OCI-LY7 (cell line): ENCODE data around the gene HDAC10. TPM values are rescaled to one million over a fixed set of nuclear protein-coding genes. Genes with fewer than 3 reads are reported as not detected.

Experiments used
- BruUV-seq: library from RNA; stranded (reverse); fragments of 400-500 nt; replicated peaks from 2 replicates; lab custom pipeline; 2021; lab: Mats Ljungman, UMichigan
- CTCF ChIA-PET: fragments of 300-600 bp; sonication (Branson Sonifier 250); formaldehyde crosslinking; loops from one replicate; lab custom pipeline; 2022; ENCODE audit warnings: antibody characterized with exemption; ENCODE audit not compliant: unreplicated experiment; lab: Charles Lee
- POLR2A ChIA-PET: fragments of 300-600 bp; sonication (Branson Sonifier 250); formaldehyde crosslinking; loops from one replicate; lab custom pipeline; 2022; ENCODE audit warnings: antibody characterized with exemption; lab: Charles Lee
- DNase-seq: peaks from one replicate; pipeline ENCODE4 v3.0.0-alpha.2; 2015; ENCODE audit warnings: low spot score
- H2AFZ ChIP-seq: fragments of 200-600 bp; sonication (generic), shearing (Covaris generic); 2 replicates; pipeline ENCODE4 v1.6.1; 2014; ENCODE audit warnings: mild to moderate bottlenecking, antibody characterized with exemption, low read length, moderate library complexity
- H3K27ac ChIP-seq: fragments of 200-600 bp; sonication (generic); 2 replicates; pipeline ENCODE4 v1.5.1; 2014; ENCODE audit warnings: mixed run types, low read depth, mild to moderate bottlenecking, moderate library complexity, low read length, inconsistent platforms; ENCODE audit not compliant: poor library complexity, severe bottlenecking
- H3K36me3 ChIP-seq: fragments of 200-600 bp; sonication (generic); 2 replicates; pipeline ENCODE4 v1.6.1; 2014; ENCODE audit warnings: mild to moderate bottlenecking, antibody characterized with exemption, low read length, moderate library complexity, mixed read lengths; ENCODE audit not compliant: insufficient read depth
- H3K4me1 ChIP-seq: fragments of 200-600 bp; sonication (generic); 2 replicates; pipeline ENCODE4 v1.5.1; 2014; ENCODE audit warnings: mild to moderate bottlenecking, low read length; ENCODE audit not compliant: insufficient read depth, poor library complexity, severe bottlenecking
- H3K4me2 ChIP-seq: fragments of 200-600 bp; sonication (generic); 2 replicates; pipeline ENCODE4 v1.6.1; 2014; ENCODE audit warnings: mild to moderate bottlenecking, low read length
- H3K4me3 ChIP-seq: fragments of 200-600 bp; sonication (generic); 2 replicates; pipeline ENCODE4 v1.5.1; 2014; ENCODE audit warnings: mild to moderate bottlenecking, low read depth, low read length; ENCODE audit not compliant: poor library complexity, severe bottlenecking
- H3K79me2 ChIP-seq: fragments of 200-600 bp; sonication (generic); 2 replicates; pipeline ENCODE4 v1.6.1; 2016; ENCODE audit warnings: low read depth, mild to moderate bottlenecking, low read length, moderate library complexity, mixed read lengths; ENCODE audit not compliant: insufficient read depth
- H3K9me2 ChIP-seq: fragments of 200-600 bp; sonication (generic); 2 replicates; pipeline ENCODE4 v1.6.1; 2016; ENCODE audit warnings: mild to moderate bottlenecking, low read length, mixed read lengths; ENCODE audit not compliant: insufficient read depth
- H3K9me3 ChIP-seq: fragments of 200-600 bp; sonication (generic); 2 replicates; pipeline ENCODE4 v1.6.1; 2014; ENCODE audit warnings: mild to moderate bottlenecking, mixed run types, low read length, mixed read lengths
- H4K20me1 ChIP-seq: fragments of 200-600 bp; sonication (generic); 2 replicates; pipeline ENCODE4 v1.6.1; 2014; ENCODE audit warnings: mild to moderate bottlenecking, antibody characterized with exemption, low read length, moderate library complexity, mixed read lengths; ENCODE audit not compliant: insufficient read depth
- CTCF ChIP-seq: fragments of 200-600 bp; sonication (generic); conservative IDR thresholded peaks from 2 replicates; pipeline ENCODE4 v1.5.1; 2014; ENCODE audit warnings: mild to moderate bottlenecking, antibody characterized with exemption, low read length, moderate library complexity, mixed read lengths
- EZH2phosphoT487 ChIP-seq: fragments of 200-600 bp; sonication (generic); IDR thresholded peaks from 2 replicates; pipeline ENCODE4 v1.6.1; 2018; ENCODE audit warnings: low read depth, borderline replicate concordance, mild to moderate bottlenecking, mixed run types, antibody characterized with exemption, low read length, moderate library complexity, mixed read lengths
- intact Hi-C: fragments of 100-400 bp; cut with micrococcal nuclease; formaldehyde crosslinking; loops from one replicate; pipeline ENCODE4 v1.10.0; 2022; ENCODE audit not compliant: unreplicated experiment
- total RNA-seq, 2 experiments: library from RNA; depleted of rRNA in 1 of 2; stranded (reverse); fragments of >200 nt in 1 of 2; shearing (Covaris generic) in 1 of 2; gene quantifications; 2 replicates each; pipeline ENCODE4 v1.2.3, GENCODE V29; 2014 to 2022

HDAC10 gene
- total RNA-seq, 2 experiments from 2014 or later, result 49.4 to 74.9 TPM

DNA sequence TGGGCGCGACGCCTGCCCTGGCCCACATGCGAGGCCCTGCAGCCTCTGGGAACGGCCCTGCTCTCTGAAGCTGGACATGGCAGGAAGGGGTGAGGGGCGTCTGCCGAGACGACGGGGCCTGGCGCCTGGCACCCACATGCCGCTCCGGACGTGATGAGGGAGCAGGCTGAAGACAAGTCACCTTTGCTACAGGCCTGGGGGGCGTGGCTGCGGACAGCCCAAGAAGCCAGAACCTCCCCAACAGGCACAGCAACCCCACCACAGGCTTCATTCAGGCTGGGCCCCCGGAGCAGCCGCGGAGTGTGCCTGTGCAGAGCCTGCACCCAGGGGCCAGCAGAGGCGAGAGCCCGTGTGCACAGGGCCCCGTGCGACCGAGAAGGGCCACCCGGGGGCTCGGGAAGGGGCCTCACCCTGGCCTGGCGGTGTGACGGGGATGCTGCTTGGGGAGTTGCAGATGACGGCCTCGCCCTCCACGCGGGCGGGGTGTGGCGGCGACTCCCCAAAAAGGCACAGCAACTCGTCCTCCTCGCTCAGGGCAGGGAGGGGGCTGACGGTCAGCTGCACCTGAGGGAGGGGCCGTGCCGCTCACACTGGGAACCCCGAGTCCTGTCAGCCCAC lies 35.7 kb upstream of the HDAC10 start:
- Histone ChIP-seq H3K4me2 (no peak overlapping the region), H3K4me1 (peaks cover 6% of the 10 kb centered on the region), H3K9me3 (no peaks in the 10 kb centered on the region), H3K9me2 (no peaks in the 10 kb centered on the region), H2AFZ (no peak overlapping the region), H3K27ac (no peak overlapping the region), H3K79me2 (no peaks in the 10 kb centered on the region), H3K36me3 (no peaks in the 10 kb centered on the region), H3K4me3 (no peak overlapping the region), H4K20me1 (no peaks in the 10 kb centered on the region)
- intact Hi-C loops, result no loop called here
- no TSS peak for BruUV-seq
- POLR2A ChIA-PET, result no interaction called here
- TF ChIP-seq EZH2phosphoT487 (no peak), CTCF (no peak)
- DNase-seq, result no peak
- CTCF ChIA-PET, result no interaction called here

DNA sequence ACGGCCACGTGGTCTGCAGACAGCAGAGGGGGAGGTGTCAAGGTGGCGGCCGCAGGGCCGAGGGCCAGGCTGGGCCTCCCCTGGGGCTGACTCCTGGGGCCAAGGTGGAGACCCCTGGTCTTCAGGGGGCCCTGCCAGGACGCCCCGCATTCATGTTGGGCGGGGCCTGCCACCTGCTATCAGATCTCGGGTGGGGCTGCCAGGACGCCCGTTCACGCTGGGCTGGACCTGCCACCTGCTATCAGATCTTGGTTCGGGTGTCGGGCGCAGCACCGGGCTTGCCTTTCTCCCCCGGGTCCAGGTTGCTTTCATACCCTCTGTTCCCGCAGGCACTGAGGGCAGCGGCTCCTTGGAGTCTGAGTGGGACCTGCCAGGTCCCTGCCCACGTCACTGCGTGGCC lies 35.2 kb upstream of the HDAC10 start:
- H3K9me3 ChIP-seq, result no peaks in the 10 kb centered on the region

More for the DNA sequence above, 35.2 kb upstream of the HDAC10 start:
- BruUV-seq, result no TSS peak
- Histone ChIP-seq H3K4me3 (no peak overlapping the region), H3K4me1 (peaks cover under 1% of the 10 kb centered on the region), H3K9me2 (no peaks in the 10 kb centered on the region), H4K20me1 (no peaks in the 10 kb centered on the region), H3K36me3 (no peaks in the 10 kb centered on the region), H3K79me2 (no peaks in the 10 kb centered on the region), H2AFZ (no peak overlapping the region), H3K27ac (no peak overlapping the region), H3K4me2 (no peak overlapping the region)
- DNase-seq, result no peak
- no peak for TF ChIP-seq EZH2phosphoT487
- TF ChIP-seq CTCF, result no peak
- ChIA-PET POLR2A (no interaction called here), CTCF (no interaction called here)
- intact Hi-C loops, result no loop called here
